H1 (cell line): ENCODE measurements around the gene CNTROB. TPM values are rescaled to one million over a fixed set of nuclear protein-coding genes. Genes with fewer than 3 reads are reported as not detected.

Experiments
- CTCF ChIA-PET: fragments of 300-600 bp; sonication (Branson Sonifier 250); formaldehyde crosslinking; loops from one replicate; lab custom pipeline; 2021; ENCODE audit not compliant: partially characterized antibody; lab: Charles Lee
- POLR2A ChIA-PET: fragments of 300-600 bp; sonication (Branson Sonifier 250); formaldehyde crosslinking; loops from one replicate; lab custom pipeline; 2021; ENCODE audit warnings: inconsistent platforms; ENCODE audit not compliant: partially characterized antibody; lab: Charles Lee
- DNase-seq, 2 experiments: peaks; one replicate each; pipeline versions ENCODE4 v3.0.0 to v3.0.0-alpha.2; 2010 to 2022; ENCODE audit warnings: low spot score in 2 of 2, low read depth in 1 of 2, mixed read lengths in 1 of 2
- FAIRE-seq: peaks from 2 replicates; lab custom pipeline; 2011; peaks lifted over from hg19 to GRCh38; lab: Jason Lieb, UNC
- H2AFZ ChIP-seq: 2 replicates; pipeline ENCODE4 v1.8.1; 2012; ENCODE audit warnings: low read length, inconsistent platforms
- H2AK5ac ChIP-seq: 2 replicates; pipeline ENCODE4 v1.6.1; 2013; ENCODE audit warnings: low read depth, low read length
- H2BK120ac ChIP-seq: replicated peaks from 2 replicates; pipeline ENCODE3; 2013; ENCODE audit warnings: low read depth, low read length, inconsistent platforms
- H2BK12ac ChIP-seq: 2 replicates; pipeline ENCODE4 v1.6.1; 2013; ENCODE audit warnings: low read depth, low read length
- H2BK15ac ChIP-seq: 2 replicates; pipeline ENCODE4 v1.6.1; 2013; ENCODE audit warnings: low read length
- H2BK20ac ChIP-seq: 2 replicates; pipeline ENCODE4 v1.6.1; 2013; ENCODE audit warnings: low read length
- H2BK5ac ChIP-seq: 2 replicates; pipeline ENCODE4 v1.6.1; 2013; ENCODE audit warnings: low read depth, low read length
- H3K14ac ChIP-seq: 2 replicates; pipeline ENCODE4 v1.6.1; 2013; ENCODE audit warnings: inconsistent platforms; ENCODE audit not compliant: insufficient read length
- H3K18ac ChIP-seq: 2 replicates; pipeline ENCODE4 v1.6.1; 2013; ENCODE audit warnings: low read length; ENCODE audit errors: extremely low read depth
- H3K23ac ChIP-seq: 2 replicates; pipeline ENCODE4 v1.6.1; 2013; ENCODE audit warnings: inconsistent platforms; ENCODE audit not compliant: insufficient read length
- H3K23me2 ChIP-seq: 2 replicates; pipeline ENCODE4 v1.6.1; 2013; ENCODE audit warnings: low read depth, low read length
- H3K27ac ChIP-seq: 2 replicates; pipeline ENCODE4 v1.6.1; 2011; ENCODE audit warnings: low read depth, low read length, inconsistent platforms
- H3K27me3 ChIP-seq, 4 experiments: replicated peaks in 1 of 4; 1 replicate in 1 of 4; 2 replicates in 3 of 4; pipeline versions ENCODE4 v1.6.1 to v1.8.1; 2011 to 2013; ENCODE audit warnings: low read length in 3 of 4, mild to moderate bottlenecking in 3 of 4, inconsistent platforms in 2 of 4, mixed read lengths in 2 of 4, moderate library complexity in 1 of 4; ENCODE audit not compliant: control insufficient read depth in 3 of 4, insufficient read depth in 3 of 4; ENCODE audit errors: extremely low read depth in 1 of 4
- H3K36me3 ChIP-seq, 4 experiments: 2 replicates each; pipeline versions ENCODE4 v1.6.1 to v1.8.1; 2011 to 2013; ENCODE audit warnings: mild to moderate bottlenecking in 4 of 4, low read length in 3 of 4, moderate library complexity in 2 of 4, control low read depth in 1 of 4, inconsistent platforms in 1 of 4; ENCODE audit not compliant: insufficient read depth in 4 of 4, control insufficient read depth in 2 of 4
- H3K4ac ChIP-seq: replicated peaks from 2 replicates; pipeline ENCODE3; 2013; ENCODE audit warnings: low read length, low read depth, mixed read lengths, inconsistent platforms; ENCODE audit not compliant: insufficient read length
- H3K4me1 ChIP-seq, 4 experiments: replicated peaks in 1 of 4; 1 replicate in 1 of 4; 2 replicates in 3 of 4; pipeline versions ENCODE4 v1.6.1 to v1.8.1; 2011 to 2013; ENCODE audit warnings: low read length in 3 of 4, inconsistent platforms in 2 of 4, mixed read lengths in 1 of 4; ENCODE audit not compliant: insufficient read depth in 4 of 4, control insufficient read depth in 3 of 4
- H3K4me2 ChIP-seq, 2 experiments: 2 replicates each; pipeline versions ENCODE4 v1.6.1 to v1.8.1; 2011 to 2013; ENCODE audit warnings: low read depth in 2 of 2, low read length in 2 of 2, control low read depth in 1 of 2, inconsistent platforms in 1 of 2, mild to moderate bottlenecking in 1 of 2; ENCODE audit not compliant: insufficient read depth in 1 of 2
- H3K4me3 ChIP-seq, 4 experiments: fragments of 200-600, 300-600 bp in 1 of 4; sonication (generic), shearing (Covaris generic), sonication (Bioruptor Twin) in 1 of 4; 2 replicates each; pipeline versions ENCODE4 v1.5.1 to v1.8.1; 2011 to 2016; ENCODE audit warnings: low read length in 4 of 4, low read depth in 3 of 4, control low read depth in 2 of 4, inconsistent platforms in 2 of 4, mild to moderate bottlenecking in 2 of 4, mixed read lengths in 1 of 4, moderate library complexity in 1 of 4; ENCODE audit not compliant: insufficient read depth in 2 of 4; ENCODE audit errors: extremely low read depth in 1 of 4
- H3K56ac ChIP-seq: replicated peaks from 2 replicates; pipeline ENCODE3; 2013; ENCODE audit warnings: low read depth, mild to moderate bottlenecking, mixed read lengths, low read length, inconsistent platforms; ENCODE audit not compliant: insufficient read length
- H3K79me1 ChIP-seq: 2 replicates; pipeline ENCODE4 v1.6.1; 2013; ENCODE audit warnings: low read depth, low read length, control low read depth
- H3K79me2 ChIP-seq, 2 experiments: 2 replicates each; pipeline versions ENCODE4 v1.6.1 to v1.8.1; 2012 to 2013; ENCODE audit warnings: low read length in 2 of 2, mild to moderate bottlenecking in 2 of 2, inconsistent platforms in 1 of 2; ENCODE audit not compliant: insufficient read depth in 2 of 2, control insufficient read depth in 1 of 2
- H3K9ac ChIP-seq, 4 experiments: replicated peaks in 1 of 4; 1 replicate in 1 of 4; 2 replicates in 3 of 4; pipeline versions ENCODE4 v1.6.1 to v1.8.1; 2011 to 2013; ENCODE audit warnings: low read depth in 3 of 4, low read length in 3 of 4, control low read depth in 2 of 4, mild to moderate bottlenecking in 2 of 4, moderate library complexity in 2 of 4, inconsistent platforms in 1 of 4; ENCODE audit errors: extremely low read depth in 1 of 4
- H3K9me3 ChIP-seq, 2 experiments: 2 replicates each; pipeline versions ENCODE4 v1.6.1 to v1.8.1; 2012 to 2013; ENCODE audit warnings: mild to moderate bottlenecking in 2 of 2, moderate library complexity in 2 of 2, control low read depth in 1 of 2, inconsistent platforms in 1 of 2, low read depth in 1 of 2, low read length in 1 of 2, mixed read lengths in 1 of 2; ENCODE audit not compliant: insufficient read depth in 2 of 2
- H4K20me1 ChIP-seq, 2 experiments: replicated peaks in 1 of 2; 2 replicates each; pipeline versions ENCODE3 to v1.8.1; 2011 to 2013; ENCODE audit warnings: inconsistent platforms in 2 of 2, low read length in 2 of 2, mild to moderate bottlenecking in 1 of 2; ENCODE audit not compliant: insufficient read depth in 2 of 2, control insufficient read depth in 1 of 2
- H4K5ac ChIP-seq: 2 replicates; pipeline ENCODE4 v1.6.1; 2013; ENCODE audit warnings: low read length, low read depth, mixed read lengths, inconsistent platforms; ENCODE audit not compliant: insufficient read length
- H4K8ac ChIP-seq: 2 replicates; pipeline ENCODE4 v1.8.0; 2013; ENCODE audit warnings: mild to moderate bottlenecking, moderate library complexity, low read length, inconsistent platforms; ENCODE audit not compliant: insufficient read depth; ENCODE audit errors: extremely low read depth
- H4K91ac ChIP-seq: replicated peaks from 2 replicates; pipeline ENCODE3; 2013; ENCODE audit warnings: low read length, mixed read lengths, inconsistent platforms; ENCODE audit not compliant: insufficient read length
- BRCA1 ChIP-seq: IDR thresholded peaks from 2 replicates; pipeline ENCODE4 v1.6.1; 2012; ENCODE audit warnings: low read depth, low read length, improper control_type of control experiment
- CTCF ChIP-seq, 3 experiments: IDR thresholded peaks; 1 replicate in 2 of 3; 2 replicates in 1 of 3; pipeline versions ENCODE4 v1.5.1 to v1.6.1; 2011; ENCODE audit warnings: low read length in 3 of 3, mild to moderate bottlenecking in 3 of 3, inconsistent platforms in 2 of 3, low read depth in 1 of 3, moderate library complexity in 1 of 3; ENCODE audit not compliant: insufficient read depth in 1 of 3; ENCODE audit errors: control extremely low read depth in 1 of 3
- EZH2 ChIP-seq: fragments of 200-600 bp; sonication (generic); IDR thresholded peaks from 2 replicates; pipeline ENCODE4 v1.7.1; 2012; ENCODE audit warnings: low read depth, mild to moderate bottlenecking, moderate library complexity, low read length, inconsistent platforms; ENCODE audit not compliant: severe bottlenecking
- FOSL1 ChIP-seq: IDR thresholded peaks from 2 replicates; pipeline ENCODE4 v1.6.1; 2011; ENCODE audit warnings: mild to moderate bottlenecking, low read depth, low read length, moderate library complexity; ENCODE audit not compliant: insufficient read depth
- GTF2F1 ChIP-seq: IDR thresholded peaks from 2 replicates; pipeline ENCODE4 v1.6.1; 2012; ENCODE audit warnings: low read depth, low read length, improper control_type of control experiment, borderline replicate concordance
- KDM1A ChIP-seq: fragments of 200-600, 300-600 bp; sonication (generic); IDR thresholded peaks from 2 replicates; pipeline ENCODE4 v1.7.1; 2016; ENCODE audit warnings: mild to moderate bottlenecking, low read length, borderline replicate concordance
- KDM4A ChIP-seq: IDR thresholded peaks from one replicate; pipeline ENCODE4 v1.7.1; 2012; ENCODE audit warnings: low read depth, mild to moderate bottlenecking, moderate library complexity, low read length, inconsistent platforms; ENCODE audit not compliant: severe bottlenecking
- WGBS, 2 experiments: shearing (Covaris generic) in 1 of 2; methylation state at CpG; one replicate each; pipeline versions ENCODE4 v1.1.6 to v1.1.7; 2013 to 2015; ENCODE audit warnings: low lambda C conversion rate in 2 of 2, mixed read lengths in 2 of 2, inconsistent platforms in 1 of 2, low coverage in 1 of 2, missing lambda C conversion rate in 1 of 2; ENCODE audit not compliant: insufficient replicate concordance in 2 of 2, insufficient coverage in 1 of 2, insufficient read length in 1 of 2; ENCODE audit errors: extremely low coverage in 1 of 2, missing lambda C conversion rate in 1 of 2; 5-methylcytosine and 5-hydroxymethylcytosine counted together
- polyA plus RNA-seq, 7 experiments: library from polyadenylated mRNA; depleted of rRNA in 3 of 7; stranded (reverse) in 5 of 7; unstranded in 2 of 7; fragments of >200 nt in 5 of 7; fragments of 200-250 nt in 2 of 7; gene quantifications; 1 replicate in 5 of 7; 2 replicates in 1 of 7; 4 replicates in 1 of 7; pipeline versions ENCODE4 v1.2.1 to v1.2.3, GENCODE V29; 2011 to 2013; ENCODE audit warnings: missing spikeins in 2 of 7, mixed read lengths in 2 of 7
- total RNA-seq: library from RNA; stranded (reverse); fragmentation: NEBNext Ultra II Directional; extraction: Animal tissue kit (Norgen Biotek cat#: 25700); gene quantifications from 2 replicates; pipeline ENCODE4 v1.2.1, GENCODE V29; 2021

CNTROB gene
- total and polyA plus RNA-seq, 2 of the 8 experiments (the other 6 are each of a cell fraction or from before 2014, with no cell fraction given), result 20.5 to 31.9 TPM

- no peaks in the 10 kb centered on the region for H3K79me1 ChIP-seq
- H2AFZ ChIP-seq, result no peak overlapping the region
- no peak overlapping the region for H2BK120ac ChIP-seq
- no peak overlapping the region for H3K27ac ChIP-seq
- peaks cover 0 to 6% (median 3%) of the 10 kb centered on the region in 4 experiments; a peak in 5 of 7 replicates for H3K4me1 ChIP-seq
- peaks cover 0 to 9% (median 2%) of the 10 kb centered on the region in 4 experiments; a peak in 3 of 8 replicates for H3K36me3 ChIP-seq
- H2BK5ac ChIP-seq, result no peak overlapping the region
- no peak overlapping the region for H4K8ac ChIP-seq
- no peak overlapping the region for H3K9ac ChIP-seq
- H4K91ac ChIP-seq, result no peak overlapping the region
- DNase-seq, result no peak
- no peaks in the 10 kb centered on the region; a peak in 1 of 4 replicates for H3K9me3 ChIP-seq
- ChIA-PET CTCF (no interaction called here), POLR2A (no interaction called here)
- H3K4ac ChIP-seq, result no peak overlapping the region
- no peak overlapping the region for H3K14ac ChIP-seq
- H2BK15ac ChIP-seq, result no peak overlapping the region
- H3K4me2 ChIP-seq, result no peak overlapping the region
- no peak overlapping the region for H2BK12ac ChIP-seq
- H4K5ac ChIP-seq, result no peak overlapping the region
- no peaks in the 10 kb centered on the region for H3K27me3 ChIP-seq
- FAIRE-seq, result no peak
- no peaks in the 10 kb centered on the region; the same call in 1 of the 2 replicates for H3K23me2 ChIP-seq
- no peak for TF ChIP-seq GTF2F1
- TF ChIP-seq KDM1A, result no peak
- TF ChIP-seq KDM4A, result no peak
- no peak for TF ChIP-seq FOSL1
- no peak for TF ChIP-seq EZH2
- no peak for TF ChIP-seq CTCF (IDR thresholded peaks at IDR 0.05; ENCODE audit: control extremely low read depth in 1 of 3, insufficient read depth in 1 of 3, low read depth in 1 of 3, low read length in 3 of 3)
- no peak for TF ChIP-seq BRCA1
- TF ChIP-seq, all 59 proteins: peak for 0
- no peak overlapping the region for H2BK20ac ChIP-seq
- 91% methylated on average over 9 of the region's 9 CpGs; no CpG with 5 or more reads in 1 of the 2 experiments for WGBS, 2 experiments
- no peak overlapping the region for H3K56ac ChIP-seq
- H4K20me1 ChIP-seq, result no peaks in the 10 kb centered on the region
- no peak overlapping the region for H3K18ac ChIP-seq
- H3K23ac ChIP-seq, result no peak overlapping the region
- H2AK5ac ChIP-seq, result no peak overlapping the region
- no peak overlapping the region for H3K4me3 ChIP-seq
- H3K79me2 ChIP-seq, result no peaks in the 10 kb centered on the region
Observed at GRCh38 chr17:7894226-7894625, 37.8 kb upstream of the CNTROB start.
